Psoas muscle (tissue), 8 donors: Measurements from ENCODE around the gene DPAGT1. TPM values are rescaled to one million over a fixed set of nuclear protein-coding genes. Genes with fewer than 3 reads are reported as not detected.

Experiments used
- ATAC-seq, 4 donors: fragments of 200-7000 bp; cut with Tn5 transposase; one replicate each; pipeline ENCODE4 v1.9.1; 2020; ENCODE audit warnings: moderate library complexity in 3 of 4, mild to moderate bottlenecking in 2 of 4
- DNase-seq, 2 donors: peaks; one replicate each; pipeline ENCODE4 v3.0.0-alpha.2; 2020
- H3K27ac ChIP-seq: fragments of 200-600 bp; one replicate; pipeline ENCODE4 v1.8.0; 2022
- H3K27me3 ChIP-seq, 3 donors: fragments of 200-600 bp in 1 of 3; one replicate each; pipeline versions ENCODE4 v1.6.1 to v1.8.0; 2013 to 2022; ENCODE audit warnings: low read length in 2 of 3, mild to moderate bottlenecking in 2 of 3, moderate library complexity in 1 of 3; ENCODE audit not compliant: insufficient read depth in 3 of 3
- H3K36me3 ChIP-seq, 2 donors: fragments of 200-600 bp in 1 of 2; one replicate each; pipeline versions ENCODE4 v1.6.1 to v1.8.0; 2013 to 2022; ENCODE audit warnings: low read depth in 1 of 2, mild to moderate bottlenecking in 1 of 2, moderate library complexity in 1 of 2; ENCODE audit not compliant: insufficient read depth in 1 of 2
- H3K4me1 ChIP-seq: fragments of 200-600 bp; one replicate; pipeline ENCODE4 v1.8.0; 2022
- H3K4me3 ChIP-seq: fragments of 200-600 bp; one replicate; pipeline ENCODE4 v1.8.0; 2022; ENCODE audit warnings: mild to moderate bottlenecking
- H3K9me3 ChIP-seq: fragments of 200-600 bp; one replicate; pipeline ENCODE4 v1.8.0; 2022
- CTCF ChIP-seq: fragments of 200-600 bp; IDR thresholded peaks from one replicate; pipeline ENCODE4 v1.8.0; 2022; ENCODE audit warnings: antibody characterized with exemption
- WGBS, 3 donors: extraction: QIAGEN DNeasy Blood & Tissue Kit; methylation state at CpG; one replicate each; pipeline versions ENCODE4 v1.1.6 to v1.1.7; 2013; 5-methylcytosine and 5-hydroxymethylcytosine counted together
- intact Hi-C, 2 donors: fragments of 100-400 bp; cut with DNase I; formaldehyde crosslinking; loops; one replicate each; pipeline versions ENCODE4 v1.11.0 to v1.14.2; 2022
- polyA plus RNA-seq, 3 donors: library from polyadenylated mRNA; stranded (reverse); fragments of 200-250 nt; gene quantifications; one replicate each; pipeline ENCODE4 v1.2.3, GENCODE V29; 2013
- total RNA-seq, 4 donors: library from RNA; stranded (reverse); fragmentation: NEBNext Ultra II Directional in 2 of 4; extraction: Animal tissue kit (Norgen Biotek cat#: 25700) in 2 of 4; gene quantifications; one replicate each; pipeline versions ENCODE4 v1.2.1 to v1.2.4, GENCODE V29; 2021 to 2023
- donor health status: healthy with polysubstance abuse.
- donor health status: DM: no; HTN: no; CAD: no; lungs with moderate emphysema.
- donor health status: Bipolar disorder and iron deficiency.
- donor health status: healthy.
- donor health status: DM: yes; HTN: yes; CAD: no.
- donor health status: DM: no; HTN: no; CAD: no.
- donor health status: DM: no; HTN: no; CAD: no.
- donor health status: DM: yes; HTN: yes; CAD: no.

Gene DPAGT1
- total and polyA plus RNA-seq, 7 donors: 9.4 to 38.7 (median 12.5) TPM

- no peak for TF ChIP-seq CTCF
- ATAC-seq: no peak
These were observed 47.2 kb downstream of the DPAGT1 start for GRCh38 chr11:119054418-119054817.

GRCh38 chr11:119052163-119052814 lies 49.4 kb downstream of the DPAGT1 start:
- H3K4me3 ChIP-seq: no peak overlapping the region
- no peak for TF ChIP-seq CTCF
- no peak for DNase-seq
- H3K36me3 ChIP-seq: peaks cover 10 to 81% of the 10 kb centered on the region in 2 donors
- ATAC-seq: no peak
- H3K4me1 ChIP-seq: peaks cover 10% of the 10 kb centered on the region
- intact Hi-C loops: no loop called here
- no peak overlapping the region for H3K27ac ChIP-seq
- H3K27me3 ChIP-seq: no peaks in the 10 kb centered on the region
- H3K9me3 ChIP-seq: no peaks in the 10 kb centered on the region
- 86 to 93% (median 88%) methylated on average over 23 of the region's 23 CpGs for WGBS, 3 donors

More at GRCh38 chr11:119054418-119054817, 47.2 kb downstream of the DPAGT1 start:
- 94 to 98% (median 95%) methylated on average over 10 of the region's 10 CpGs for WGBS, 3 donors
- H3K27ac ChIP-seq: no peak overlapping the region
- no peak overlapping the region for H3K4me3 ChIP-seq
- no peaks in the 10 kb centered on the region for H3K27me3 ChIP-seq
- peaks cover 17% of the 10 kb centered on the region for H3K4me1 ChIP-seq
- H3K9me3 ChIP-seq: no peaks in the 10 kb centered on the region
- no peak for DNase-seq
- intact Hi-C loops: no loop called here
- peaks cover 6 to 60% of the 10 kb centered on the region in 2 donors for H3K36me3 ChIP-seq

GRCh38 chr11:119051440-119052162 lies 50.1 kb downstream of the DPAGT1 start:
- WGBS, 3 donors: 82 to 84% (median 83%) methylated on average over 17 of the region's 17 CpGs
- DNase-seq (no peak), ATAC-seq (no peak)
- no peaks in the 10 kb centered on the region for H3K27me3 ChIP-seq
- no peak overlapping the region for H3K27ac ChIP-seq
- intact Hi-C loops: no loop called here
- no peak overlapping the region for H3K4me3 ChIP-seq
- peaks cover 12 to 88% of the 10 kb centered on the region in 2 donors for H3K36me3 ChIP-seq
- no peaks in the 10 kb centered on the region for H3K9me3 ChIP-seq
- no peak for TF ChIP-seq CTCF
- H3K4me1 ChIP-seq: peaks cover 10% of the 10 kb centered on the region

GRCh38 chr11:119049081-119049480 lies 52.6 kb downstream of the DPAGT1 start:
- ATAC-seq (no peak), DNase-seq (no peak)
- TF ChIP-seq CTCF: no peak
- intact Hi-C loops: no loop called here
- Histone ChIP-seq H3K36me3 (peaks cover 9 to 99% of the 10 kb centered on the region in 2 donors), H3K27me3 (no peaks in the 10 kb centered on the region), H3K27ac (no peak overlapping the region), H3K4me1 (no peaks in the 10 kb centered on the region), H3K9me3 (no peaks in the 10 kb centered on the region), H3K4me3 (no peak overlapping the region)
- WGBS, 3 donors: 91 to 95% (median 92%) methylated on average over 7 of the region's 7 CpGs
